Mesendoderm (in vitro differentiated cells): ENCODE measurements around the gene AGER.
"Not testable (repeated sequence)": the region's sequence is repeated elsewhere in the genome, so short reads cannot be mapped to it uniquely, and the experiment has no call there.

Experiments
- DNase-seq: peaks from one replicate; pipeline ENCODE4 v3.0.0; 2013
- H2AK5ac ChIP-seq: 2 replicates; pipeline ENCODE4 v1.6.1; 2013; ENCODE audit warnings: low read length, inconsistent platforms
- H2BK120ac ChIP-seq: 2 replicates; pipeline ENCODE4 v1.6.1; 2013; ENCODE audit warnings: low read depth, mild to moderate bottlenecking, low read length, moderate library complexity, mixed read lengths
- H2BK15ac ChIP-seq: replicated peaks from 2 replicates; pipeline ENCODE4 v1.6.1; 2013; ENCODE audit warnings: low read depth, mild to moderate bottlenecking, moderate library complexity
- H2BK5ac ChIP-seq: 2 replicates; pipeline ENCODE4 v1.6.1; 2013; ENCODE audit warnings: low read length, inconsistent platforms
- H3K18ac ChIP-seq: 2 replicates; pipeline ENCODE4 v1.6.1; 2013; ENCODE audit warnings: mild to moderate bottlenecking, low read length, mixed read lengths
- H3K23ac ChIP-seq: one replicate; pipeline ENCODE4 v1.6.1; 2013; ENCODE audit warnings: low read length
- H3K27ac ChIP-seq: 2 replicates; pipeline ENCODE4 v1.5.1; 2013; ENCODE audit warnings: low read depth, mild to moderate bottlenecking, inconsistent platforms, low read length, moderate library complexity
- H3K27me3 ChIP-seq: 2 replicates; pipeline ENCODE4 v1.6.1; 2013; ENCODE audit warnings: low read length, control low read depth, mild to moderate bottlenecking, inconsistent platforms; ENCODE audit not compliant: insufficient read depth, poor library complexity
- H3K36me3 ChIP-seq: 2 replicates; pipeline ENCODE4 v1.6.1; 2013; ENCODE audit warnings: low read length, inconsistent platforms; ENCODE audit not compliant: control insufficient read depth, insufficient read depth
- H3K4ac ChIP-seq: one replicate; pipeline ENCODE4 v1.6.1; 2013; ENCODE audit warnings: low read depth, mild to moderate bottlenecking, low read length, moderate library complexity
- H3K4me1 ChIP-seq: 2 replicates; pipeline ENCODE4 v1.6.1; 2013; ENCODE audit warnings: low read depth, low read length, inconsistent platforms; ENCODE audit not compliant: control insufficient read depth
- H3K4me2 ChIP-seq: 2 replicates; pipeline ENCODE4 v1.6.1; 2013; ENCODE audit warnings: low read length
- H3K4me3 ChIP-seq: 2 replicates; pipeline ENCODE4 v1.5.1; 2013; ENCODE audit warnings: mild to moderate bottlenecking, low read length
- H3K56ac ChIP-seq: one replicate; pipeline ENCODE4 v1.6.1; 2013; ENCODE audit warnings: low read length
- H3K79me1 ChIP-seq: 2 replicates; pipeline ENCODE4 v1.6.1; 2013; ENCODE audit warnings: low read length, inconsistent platforms
- H3K79me2 ChIP-seq: 2 replicates; pipeline ENCODE4 v1.6.1; 2013; ENCODE audit warnings: mild to moderate bottlenecking, low read length; ENCODE audit not compliant: control insufficient read depth, insufficient read depth
- H3K9ac ChIP-seq: 2 replicates; pipeline ENCODE4 v1.6.1; 2013; ENCODE audit warnings: low read length, inconsistent platforms
- H4K5ac ChIP-seq: one replicate; pipeline ENCODE4 v1.6.1; 2013; ENCODE audit warnings: low read length
- H4K8ac ChIP-seq: one replicate; pipeline ENCODE4 v1.6.1; 2013; ENCODE audit warnings: low read depth, mild to moderate bottlenecking, control low read depth, low read length, moderate library complexity
- WGBS: extraction: QIAGEN DNeasy Blood & Tissue Kit; methylation state at CpG from one replicate; pipeline ENCODE4 v1.1.7; 2013; ENCODE audit warnings: low lambda C conversion rate, missing lambda C conversion rate; ENCODE audit not compliant: insufficient coverage; ENCODE audit errors: extremely low coverage; 5-methylcytosine and 5-hydroxymethylcytosine counted together

Gene AGER

DNA sequence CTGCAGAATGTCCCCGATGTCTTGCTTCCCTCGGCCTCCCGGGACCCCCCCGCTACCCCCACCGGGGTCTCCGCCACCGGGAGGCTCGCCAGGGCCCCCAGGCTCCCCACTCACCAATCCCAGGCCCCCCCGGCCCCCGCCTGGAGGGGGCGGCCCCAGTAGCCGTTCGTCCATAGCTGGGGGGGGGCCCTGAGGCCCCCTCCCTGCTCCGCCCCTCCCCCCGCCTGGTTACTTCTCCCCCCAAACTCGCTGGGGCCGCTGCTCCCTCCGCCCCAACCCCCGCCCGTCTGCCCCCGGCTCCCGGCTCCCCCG lies 5.6 kb upstream of the AGER start:
- H2BK15ac ChIP-seq: peak overlapping the region; percentile 61
- peak overlapping the region; percentile 69 for H2BK120ac ChIP-seq
- H2BK5ac ChIP-seq: no peak overlapping the region
- no peak overlapping the region for H4K8ac ChIP-seq
- peak overlapping the region; percentile 99 for H3K4ac ChIP-seq
- H3K23ac ChIP-seq: peak overlapping the region; percentile 24
- no peak for DNase-seq
- peak overlapping the region; percentile 69 for H3K4me3 ChIP-seq
- peak overlapping the region; percentile 42 for H3K27ac ChIP-seq
- no peaks in the 10 kb centered on the region for H3K27me3 ChIP-seq
- H3K36me3 ChIP-seq: peaks cover 7% of the 10 kb centered on the region
- H3K9ac ChIP-seq: peak overlapping the region; percentile 94
- WGBS: no CpG with 5 or more reads among the region's 23 CpGs
- peaks cover 12% of the 10 kb centered on the region for H3K79me1 ChIP-seq
- H3K79me2 ChIP-seq: peaks cover 13% of the 10 kb centered on the region
- H2AK5ac ChIP-seq: no peak overlapping the region
- peak overlapping the region; percentile 93 for H3K56ac ChIP-seq
- H3K4me1 ChIP-seq: peaks cover 14% of the 10 kb centered on the region
- peak overlapping the region; percentile 99 for H3K18ac ChIP-seq
- peak overlapping the region; percentile 67 for H3K4me2 ChIP-seq
- H4K5ac ChIP-seq: no peak overlapping the region

DNA sequence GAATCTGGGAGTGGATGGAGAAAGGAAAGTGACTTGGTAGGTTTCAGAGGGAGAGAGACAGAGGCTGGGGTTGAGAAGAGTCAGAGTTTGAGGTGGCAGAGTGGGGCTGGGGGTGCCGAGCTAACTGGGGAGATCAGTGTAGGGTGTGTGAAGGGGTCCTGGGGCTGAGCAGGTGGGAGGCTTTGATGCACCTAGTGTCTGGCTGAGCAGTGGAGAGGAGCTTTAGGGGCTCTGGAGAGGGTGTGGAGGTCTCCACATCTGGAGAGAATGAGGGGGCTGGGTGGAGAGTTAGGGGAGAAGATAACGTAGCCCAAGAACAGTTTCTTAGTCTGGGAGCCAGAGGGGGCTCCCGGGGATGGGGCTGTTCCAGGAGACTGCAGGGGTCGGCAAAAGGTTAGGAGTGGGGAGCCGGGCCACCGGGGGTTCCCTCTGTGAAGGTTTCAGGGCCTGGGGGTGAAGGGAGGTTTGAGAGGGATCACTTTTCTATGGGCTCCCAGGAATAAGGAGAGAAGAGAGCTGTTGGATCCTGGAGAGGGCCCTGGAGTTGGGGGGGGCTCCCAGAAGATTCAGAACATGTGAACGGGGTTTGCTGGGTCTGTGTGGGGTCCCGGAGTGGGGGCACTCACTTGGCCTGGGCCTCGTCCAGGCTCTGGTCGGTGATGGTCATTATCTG lies 5.2 kb upstream of the AGER start:
- H2BK120ac ChIP-seq: no peak overlapping the region
- peak overlapping the region; percentile 67 for H3K4me2 ChIP-seq
- H3K4me1 ChIP-seq: peaks cover 12% of the 10 kb centered on the region
- peak overlapping the region; percentile 39 for H2BK5ac ChIP-seq
- H3K23ac ChIP-seq: peak overlapping the region; percentile 24
- H3K27ac ChIP-seq: peak overlapping the region; percentile 42
- H3K36me3 ChIP-seq: peaks cover 7% of the 10 kb centered on the region
- WGBS: no CpG with 5 or more reads among the region's 10 CpGs
- H3K27me3 ChIP-seq: no peaks in the 10 kb centered on the region
- H3K4ac ChIP-seq: peak overlapping the region; percentile 99
- peak overlapping the region; percentile 69 for H3K4me3 ChIP-seq
- peaks cover 13% of the 10 kb centered on the region for H3K79me2 ChIP-seq
- peaks cover 12% of the 10 kb centered on the region for H3K79me1 ChIP-seq
- no peak overlapping the region for H4K5ac ChIP-seq
- H3K9ac ChIP-seq: peak overlapping the region; percentile 94
- H2BK15ac ChIP-seq: no peak overlapping the region
- H3K18ac ChIP-seq: peak overlapping the region; percentile 99
- H3K56ac ChIP-seq: peak overlapping the region; percentile 93
- no peak for DNase-seq
- H4K8ac ChIP-seq: peak overlapping the region; percentile 90
- H2AK5ac ChIP-seq: peak overlapping the region; percentile 37

DNA sequence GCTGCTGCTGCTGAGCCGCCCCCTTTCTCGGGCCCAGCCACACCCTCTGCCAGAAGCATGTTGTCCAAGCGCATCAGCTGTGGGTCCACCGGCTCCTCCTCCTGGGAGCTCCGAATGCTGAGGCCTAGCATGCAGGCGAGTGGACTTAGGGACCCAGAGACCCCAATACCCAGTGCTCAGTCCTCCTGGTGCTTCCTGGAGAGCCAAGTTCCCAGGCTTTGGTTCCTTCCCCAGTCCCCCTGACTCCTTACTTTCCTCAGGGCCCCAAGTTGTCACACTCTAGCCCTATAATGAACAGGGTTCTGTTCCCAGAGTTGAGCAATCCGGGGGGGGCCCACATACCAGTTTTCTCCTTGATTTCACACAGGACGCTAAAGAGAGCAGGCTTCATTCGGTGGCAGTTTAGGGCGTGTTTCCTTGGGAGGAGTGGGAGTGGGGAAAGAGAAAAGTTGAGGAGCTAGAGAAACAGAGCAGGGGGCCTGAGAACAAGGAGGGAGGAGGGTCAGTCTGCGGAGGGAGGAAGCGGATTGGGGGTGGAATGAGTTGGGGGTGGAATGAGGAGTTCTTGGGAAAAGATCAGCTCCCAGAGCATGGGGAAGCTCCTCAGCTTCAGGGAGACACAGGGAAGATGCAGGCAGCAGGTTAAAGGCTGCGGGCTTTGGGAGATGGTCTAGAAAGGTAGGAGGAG lies 4.5 kb upstream of the AGER start:
- Histone ChIP-seq H4K5ac (no peak overlapping the region), H3K4me2 (peak overlapping the region; percentile 67), H3K27me3 (no peaks in the 10 kb centered on the region), H2BK15ac (no peak overlapping the region), H2AK5ac (peak overlapping the region; percentile 37), H3K23ac (peak overlapping the region; percentile 35), H3K18ac (no peak overlapping the region), H4K8ac (no peak overlapping the region), H3K4me1 (peaks cover 12% of the 10 kb centered on the region), H3K27ac (peak overlapping the region; percentile 42), H3K56ac (peak overlapping the region; percentile 93), H2BK120ac (no peak overlapping the region), H3K9ac (peak overlapping the region; percentile 94), H3K4ac (no peak overlapping the region), H3K79me2 (peaks cover 13% of the 10 kb centered on the region), H3K79me1 (peaks cover 12% of the 10 kb centered on the region), H2BK5ac (peak overlapping the region; percentile 19), H3K4me3 (peak overlapping the region; percentile 69), H3K36me3 (peaks cover 7% of the 10 kb centered on the region)
- WGBS: no CpG with 5 or more reads among the region's 13 CpGs
- DNase-seq: no peak

DNA sequence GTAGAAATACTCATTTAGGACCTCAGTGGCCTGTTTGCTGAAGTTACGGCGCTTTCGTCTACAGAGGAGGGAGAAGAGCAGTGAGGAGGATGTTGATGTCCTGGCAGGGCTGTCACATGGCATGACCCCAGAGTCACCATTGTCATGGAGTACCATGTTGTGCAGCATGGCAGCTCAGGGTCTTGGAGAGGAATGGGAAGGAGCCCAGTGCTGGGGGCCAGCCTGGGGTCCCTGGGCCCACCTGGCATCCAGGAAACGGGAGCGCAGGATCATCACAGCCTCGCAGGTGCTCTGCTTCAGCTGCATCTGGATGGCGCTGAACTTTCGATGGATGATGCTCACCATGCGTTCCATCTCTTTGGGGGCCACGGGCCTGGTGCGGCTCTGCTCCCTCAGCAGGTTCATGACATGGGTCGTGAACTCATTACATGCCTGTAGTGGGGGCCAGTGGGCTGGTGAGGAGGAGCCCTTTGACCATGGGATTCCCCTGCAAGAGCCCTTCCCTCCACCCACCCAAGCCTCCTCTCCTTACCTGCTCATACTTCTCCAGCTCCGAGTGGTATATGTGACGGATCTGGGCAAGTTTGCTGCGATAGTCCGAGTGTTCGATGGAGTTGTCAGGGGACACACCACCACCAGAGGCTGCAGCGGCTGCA lies 3.8 kb upstream of the AGER start:
- H3K23ac ChIP-seq, H3K27me3 ChIP-seq, H2AK5ac ChIP-seq, H3K18ac ChIP-seq, H3K56ac ChIP-seq, H3K9ac ChIP-seq, H3K4ac ChIP-seq, H3K36me3 ChIP-seq, H2BK5ac ChIP-seq, H4K8ac ChIP-seq, DNase-seq, H3K27ac ChIP-seq, H4K5ac ChIP-seq, H3K4me3 ChIP-seq, H2BK15ac ChIP-seq, H3K4me2 ChIP-seq, H2BK120ac ChIP-seq: not testable (repeated sequence)
- Histone ChIP-seq H3K79me2 (peaks cover 13% of the 10 kb centered on the region), H3K4me1 (peaks cover 12% of the 10 kb centered on the region), H3K79me1 (peaks cover 12% of the 10 kb centered on the region)
- WGBS: no CpG with 5 or more reads among the region's 18 CpGs

DNA sequence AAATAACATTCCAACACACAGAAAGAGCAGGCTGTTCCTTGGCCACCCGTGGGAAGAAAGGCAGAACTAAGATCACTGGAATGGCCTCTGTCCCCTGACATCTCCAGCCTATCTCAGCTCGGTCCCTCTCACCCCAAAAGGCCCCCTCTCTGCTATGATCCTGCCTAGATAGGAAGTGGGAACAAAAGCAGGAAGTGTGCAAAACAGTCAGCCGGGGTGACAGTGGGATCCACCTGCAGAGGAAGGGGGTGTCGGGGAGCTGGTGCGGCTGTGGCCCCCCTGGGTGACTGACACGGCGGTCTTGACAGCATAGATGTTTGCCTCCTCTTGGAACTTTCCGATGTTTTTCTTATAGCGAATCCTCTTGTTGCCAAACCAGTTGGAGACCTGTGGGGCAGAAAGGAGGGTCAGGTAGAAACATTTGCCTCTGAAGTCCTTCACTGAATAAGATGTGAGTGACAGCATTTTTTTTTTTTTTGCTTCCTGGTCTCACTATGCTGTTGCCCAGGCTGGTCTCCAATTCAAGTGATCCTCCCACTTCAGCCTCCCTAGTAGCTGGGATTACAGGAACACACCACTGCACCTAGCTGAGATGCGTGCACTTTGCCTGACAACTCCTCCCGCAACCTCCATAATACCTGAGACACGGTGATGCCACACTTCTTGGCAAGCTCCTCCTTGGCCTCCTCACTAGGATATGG lies 3.1 kb upstream of the AGER start:
- H3K56ac ChIP-seq: no peak overlapping the region
- H3K4me1 ChIP-seq: peaks cover 9% of the 10 kb centered on the region
- no peak overlapping the region for H4K5ac ChIP-seq
- WGBS: no CpG with 5 or more reads among the region's 12 CpGs
- no peak for DNase-seq
- H3K4me3 ChIP-seq: no peak overlapping the region
- peaks cover 13% of the 10 kb centered on the region for H3K79me2 ChIP-seq
- H3K9ac ChIP-seq: no peak overlapping the region
- peaks cover 7% of the 10 kb centered on the region for H3K36me3 ChIP-seq
- no peak overlapping the region for H2BK120ac ChIP-seq
- H4K8ac ChIP-seq: no peak overlapping the region
- H3K4me2 ChIP-seq: no peak overlapping the region
- H3K27me3 ChIP-seq: no peaks in the 10 kb centered on the region
- H2AK5ac ChIP-seq: no peak overlapping the region
- peaks cover 11% of the 10 kb centered on the region for H3K79me1 ChIP-seq
- H3K27ac ChIP-seq: no peak overlapping the region
- H3K23ac ChIP-seq: no peak overlapping the region
- no peak overlapping the region for H2BK5ac ChIP-seq
- no peak overlapping the region for H3K18ac ChIP-seq
- H2BK15ac ChIP-seq: no peak overlapping the region
- no peak overlapping the region for H3K4ac ChIP-seq
